GM21786 (cell line): ENCODE results near the gene SIN3A.
"Not testable (repeated sequence)": the region's sequence is repeated elsewhere in the genome, so short reads cannot be mapped to it uniquely, and the experiment has no call there.

Experiments used
- ATAC-seq: cut with Tn5 transposase; IDR thresholded peaks from one replicate; pipeline ENCODE4 v1.9.1; 2021; ENCODE audit not compliant: unreplicated experiment

The SIN3A gene

GRCh38 chr15:75358771-75359536, 92.5 kb downstream of the SIN3A start:
- no peak for ATAC-seq

- ATAC-seq: no peak
These were observed 93.4 kb downstream of the SIN3A start for GRCh38 chr15:75357976-75358673.

DNA sequence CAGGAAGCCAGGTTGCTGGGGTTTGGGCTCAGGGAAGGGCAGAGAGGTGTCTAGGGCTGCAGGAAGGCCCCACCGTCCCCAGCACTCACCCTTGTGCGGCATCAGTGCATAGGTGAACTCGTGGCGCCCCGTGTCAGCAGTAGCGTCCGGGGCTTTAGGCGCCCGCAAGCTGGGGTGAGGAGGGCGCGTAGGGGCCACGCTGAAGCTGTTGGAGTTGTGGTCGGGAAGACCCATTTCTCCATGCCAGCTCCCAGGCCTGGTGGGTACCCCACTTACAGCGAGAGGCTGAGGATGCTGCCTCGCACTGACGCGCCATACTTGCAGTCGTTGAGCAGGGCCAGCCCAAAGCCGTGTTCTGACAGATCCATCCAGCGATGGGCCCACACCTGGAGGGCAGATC, 95.0 kb downstream of the SIN3A start:
- no peak for ATAC-seq

DNA sequence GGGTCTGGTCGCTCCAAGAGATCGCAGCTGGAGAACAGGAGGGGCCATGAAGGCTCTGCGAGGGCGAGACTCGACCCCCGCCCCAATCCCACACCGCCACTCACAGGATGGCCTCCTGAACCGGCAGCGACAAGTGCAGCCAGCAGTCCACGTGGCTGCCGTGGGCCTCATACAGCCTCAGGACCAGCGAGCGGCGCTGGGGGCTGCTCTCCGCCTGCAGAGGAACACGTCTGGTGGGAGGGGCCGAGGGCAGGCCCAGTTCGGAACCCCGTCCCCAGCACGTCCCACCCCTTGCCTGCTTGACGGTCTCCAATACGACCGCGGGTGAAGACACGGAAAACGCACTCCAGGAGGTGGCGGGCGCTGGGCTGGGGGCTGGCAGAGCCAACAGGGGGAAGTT, 95.5 kb downstream of the SIN3A start:
- ATAC-seq: no peak

GRCh38 chr15:75355369-75355768, 96.1 kb downstream of the SIN3A start:
- ATAC-seq: no peak

DNA sequence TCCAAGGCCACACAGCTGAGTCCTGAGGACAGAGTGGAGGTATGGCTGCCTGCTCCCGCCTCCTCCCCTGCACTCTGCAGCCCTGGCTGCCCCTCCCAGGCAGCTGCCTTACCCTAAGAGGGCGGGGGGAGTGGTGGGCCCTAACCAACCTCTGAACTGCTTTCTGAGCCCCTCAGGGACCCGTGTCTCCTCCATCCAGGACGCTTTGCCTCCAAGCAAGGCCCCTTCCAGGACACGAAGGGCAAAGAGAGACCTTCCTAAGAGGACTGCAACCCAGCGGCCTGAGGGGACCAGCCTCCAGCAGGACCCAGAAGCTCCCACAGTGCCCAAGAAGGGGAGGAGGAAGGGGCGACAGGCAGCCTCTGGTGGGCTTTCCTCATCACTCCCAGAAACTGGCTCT, 97.0 kb downstream of the SIN3A start:
- no peak for ATAC-seq

DNA sequence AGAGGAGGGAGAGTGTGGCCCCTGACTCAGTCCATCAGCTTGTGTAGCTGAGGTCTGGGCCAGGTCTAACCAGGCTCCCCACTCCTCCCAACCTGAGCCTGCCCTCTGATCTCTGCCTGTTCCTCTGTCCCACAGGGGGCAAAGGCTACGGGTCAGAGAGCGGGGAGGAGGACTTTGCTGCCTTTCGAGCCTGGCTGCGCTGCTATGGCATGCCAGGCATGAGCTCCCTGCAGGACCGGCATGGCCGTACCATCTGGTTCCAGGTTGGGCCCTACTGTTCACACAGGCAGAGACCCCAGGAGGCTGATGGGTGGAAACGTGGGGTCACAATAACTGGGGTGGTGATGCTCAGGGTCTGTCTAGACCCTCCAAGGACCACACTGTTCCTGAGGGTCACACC, 97.9 kb downstream of the SIN3A start:
- no peak for ATAC-seq

DNA sequence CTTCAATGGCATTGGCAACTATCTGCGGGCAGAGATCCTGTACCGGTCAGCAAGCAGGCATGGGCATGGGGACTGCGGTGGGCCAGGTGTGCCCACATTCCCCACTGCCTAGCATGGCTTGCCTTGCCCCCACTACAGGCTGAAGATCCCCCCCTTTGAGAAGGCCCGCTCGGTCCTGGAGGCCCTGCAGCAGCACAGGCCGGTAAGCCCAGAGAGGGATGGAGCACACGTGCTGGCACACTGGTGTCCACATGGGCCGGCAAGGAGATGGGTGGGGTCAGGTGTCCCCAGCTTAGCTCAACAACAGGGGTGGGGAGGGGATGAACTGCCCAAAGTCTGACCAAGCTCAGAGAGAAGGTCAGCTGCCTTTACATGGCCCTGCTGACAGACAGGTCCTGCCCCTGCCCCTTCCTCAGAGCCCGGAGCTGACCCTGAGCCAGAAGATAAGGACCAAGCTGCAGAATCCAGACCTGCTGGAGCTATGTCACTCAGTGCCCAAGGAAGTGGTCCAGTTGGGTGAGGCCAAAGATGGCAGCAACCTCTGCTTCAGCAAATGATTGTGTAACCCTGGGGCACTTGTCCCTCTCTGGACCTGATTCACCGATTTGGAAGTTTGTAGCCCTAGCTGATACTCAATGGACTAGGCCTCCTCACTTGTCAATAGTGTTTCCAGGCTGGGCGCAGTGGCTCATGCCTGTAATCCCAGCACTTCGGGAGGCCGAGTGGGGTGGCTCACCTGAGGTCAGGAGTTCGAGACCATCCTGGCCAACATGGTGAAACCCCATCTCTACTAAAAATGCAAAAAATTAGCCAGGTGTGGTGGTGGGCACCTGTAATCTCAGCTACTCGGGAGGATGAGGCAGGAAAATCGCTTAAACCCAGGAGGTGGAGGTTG, 99.1 kb downstream of the SIN3A start:
- ATAC-seq: no peak

DNA sequence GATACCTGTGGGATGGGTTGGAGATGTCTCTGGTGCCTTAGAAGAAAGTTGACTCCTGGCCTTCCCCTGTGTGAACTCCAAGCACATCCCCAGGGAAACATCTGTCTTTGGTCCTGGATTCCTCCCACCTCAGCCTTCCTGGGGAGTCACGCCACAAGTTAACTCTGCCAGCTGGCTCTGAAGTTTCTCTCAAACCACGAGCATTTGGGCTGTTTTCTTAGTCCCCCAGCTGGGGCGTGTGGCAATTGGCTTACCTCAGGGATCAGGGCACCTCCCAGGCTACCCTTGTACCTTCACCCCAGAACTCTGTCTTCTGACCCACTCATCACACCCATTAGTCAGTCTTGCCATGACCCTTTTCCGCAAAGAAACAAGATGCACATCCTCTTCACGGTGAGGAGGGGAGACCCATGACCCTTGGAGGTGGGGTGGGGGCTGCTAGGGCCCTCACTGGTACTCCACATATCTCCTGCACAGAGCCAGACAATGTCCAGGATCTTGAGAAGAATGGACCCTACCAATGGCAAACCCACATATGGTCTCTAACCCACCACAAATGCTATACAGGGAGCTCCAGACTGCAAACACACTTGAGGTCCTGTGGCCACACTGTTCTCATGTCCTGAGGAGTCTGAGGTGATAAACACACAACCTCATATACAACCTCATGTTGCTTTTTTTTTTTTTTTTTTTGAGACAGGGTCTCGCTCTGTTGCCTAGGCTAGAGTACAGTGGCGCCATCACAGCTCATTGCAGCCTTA, 100.7 kb downstream of the SIN3A start:
- no peak for ATAC-seq

GRCh38 chr15:75349851-75350588, 101.5 kb downstream of the SIN3A start:
- no peak for ATAC-seq

DNA sequence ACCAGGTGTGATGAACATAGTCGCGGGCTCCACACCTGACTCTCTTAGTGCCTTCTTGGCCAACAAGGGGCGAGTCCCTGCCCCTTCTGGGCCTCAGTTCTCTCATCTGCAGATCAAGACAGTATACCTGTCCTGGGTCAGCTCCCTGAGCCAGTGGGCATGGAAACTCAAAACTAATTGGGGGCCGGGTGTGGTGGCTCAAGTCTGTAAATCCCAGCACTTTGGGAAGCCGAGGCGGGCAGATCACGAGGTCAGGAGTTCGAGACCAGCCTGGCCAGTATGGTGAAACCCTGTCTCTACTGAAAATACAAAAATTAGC, 102.2 kb downstream of the SIN3A start:
- not testable (repeated sequence) for ATAC-seq

DNA sequence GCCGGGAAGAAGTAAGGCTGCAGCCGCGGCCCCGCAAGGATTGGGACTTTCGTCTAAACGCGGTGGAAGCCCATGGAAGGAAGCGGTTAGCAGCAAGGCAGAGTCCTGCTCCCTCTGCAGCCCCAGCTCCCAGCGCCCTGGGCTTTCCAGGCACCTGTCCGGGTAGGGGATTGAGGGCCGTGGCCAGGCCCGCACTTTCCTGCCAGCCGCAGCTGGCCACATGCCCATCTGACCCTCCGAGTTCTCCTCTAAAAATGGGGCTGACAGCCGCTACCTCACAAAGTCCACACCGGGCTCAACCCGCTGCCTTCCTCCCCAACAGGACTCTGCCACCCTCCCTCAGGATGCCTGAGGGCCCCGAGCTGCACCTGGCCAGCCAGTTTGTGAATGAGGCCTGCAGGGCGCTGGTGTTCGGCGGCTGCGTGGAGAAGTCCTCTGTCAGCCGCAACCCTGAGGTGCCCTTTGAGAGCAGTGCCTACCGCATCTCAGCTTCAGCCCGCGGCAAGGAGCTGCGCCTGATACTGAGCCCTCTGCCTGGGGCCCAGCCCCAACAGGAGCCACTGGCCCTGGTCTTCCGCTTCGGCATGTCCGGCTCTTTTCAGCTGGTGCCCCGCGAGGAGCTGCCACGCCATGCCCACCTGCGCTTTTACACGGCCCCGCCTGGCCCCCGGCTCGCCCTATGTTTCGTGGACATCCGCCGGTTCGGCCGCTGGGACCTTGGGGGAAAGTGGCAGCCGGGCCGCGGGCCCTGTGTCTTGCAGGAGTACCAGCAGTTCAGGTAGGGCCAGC, 102.7 kb downstream of the SIN3A start:
- no peak for ATAC-seq

DNA sequence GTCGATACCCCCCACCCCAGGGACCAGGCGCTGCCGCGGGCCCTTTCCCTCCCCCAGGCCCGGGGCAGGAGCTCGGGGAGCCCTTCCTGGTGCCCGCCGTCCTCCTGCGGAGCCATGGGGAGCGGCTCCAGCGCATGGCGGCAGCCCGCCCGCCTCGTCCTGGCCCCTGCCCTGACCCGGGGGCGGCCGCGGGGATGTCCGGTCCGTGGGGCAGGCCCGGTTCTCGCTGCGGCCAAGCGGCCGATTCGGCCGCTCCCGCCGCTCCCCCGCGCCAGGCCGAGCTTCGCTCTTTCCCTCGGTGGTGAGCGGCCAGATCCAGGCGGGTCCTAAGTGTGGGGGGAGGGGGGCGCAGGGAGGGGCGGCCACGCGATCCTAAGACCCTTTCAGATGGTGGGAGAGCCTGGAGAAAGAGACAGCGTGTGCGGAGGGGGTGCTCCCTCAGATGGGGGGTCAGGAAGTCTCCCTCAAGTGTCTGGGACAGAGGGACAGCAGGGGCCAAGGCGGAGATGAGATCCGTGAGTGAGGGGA, 103.4 kb downstream of the SIN3A start:
- no peak for ATAC-seq

DNA sequence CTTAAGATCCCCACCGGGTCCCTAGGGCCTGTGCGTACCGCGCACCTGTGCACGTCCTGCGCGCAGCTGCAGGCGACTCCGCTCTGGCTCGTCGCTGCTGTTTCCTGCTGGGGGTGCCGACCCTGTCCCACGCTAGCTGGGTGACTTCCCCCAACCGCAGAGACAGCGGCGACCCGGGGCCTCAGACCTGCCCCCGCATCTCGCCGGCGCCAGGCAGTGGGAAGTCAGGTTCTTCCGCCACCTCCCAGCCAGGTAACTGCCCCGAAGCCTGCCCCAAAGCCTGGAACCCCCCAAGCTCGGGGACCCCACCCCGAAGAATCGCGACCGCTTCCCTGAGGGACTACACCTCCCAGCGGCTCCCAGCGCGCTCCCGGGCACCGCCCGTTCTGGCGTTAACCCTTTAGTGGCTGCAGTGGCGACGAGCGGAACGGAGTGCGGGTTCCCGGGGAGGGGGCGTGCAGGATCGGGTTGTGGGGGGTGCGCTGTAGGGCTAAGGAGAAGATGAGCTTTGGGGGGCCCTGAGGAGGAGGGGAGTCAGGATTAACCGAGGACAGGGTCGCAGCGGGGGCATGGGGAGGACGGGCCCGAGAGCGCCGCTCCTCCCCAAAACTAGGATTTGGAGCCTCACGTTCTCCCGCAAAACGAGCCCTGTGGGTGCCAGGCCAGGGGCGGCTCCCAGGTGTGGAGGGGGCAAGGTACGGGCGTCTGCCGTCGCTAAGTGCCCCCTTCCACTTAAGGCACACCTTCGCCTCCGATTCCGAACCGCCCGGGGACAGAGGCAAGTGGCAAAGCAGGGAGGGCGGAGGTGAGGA, 104.1 kb downstream of the SIN3A start:
- no peak for ATAC-seq

DNA sequence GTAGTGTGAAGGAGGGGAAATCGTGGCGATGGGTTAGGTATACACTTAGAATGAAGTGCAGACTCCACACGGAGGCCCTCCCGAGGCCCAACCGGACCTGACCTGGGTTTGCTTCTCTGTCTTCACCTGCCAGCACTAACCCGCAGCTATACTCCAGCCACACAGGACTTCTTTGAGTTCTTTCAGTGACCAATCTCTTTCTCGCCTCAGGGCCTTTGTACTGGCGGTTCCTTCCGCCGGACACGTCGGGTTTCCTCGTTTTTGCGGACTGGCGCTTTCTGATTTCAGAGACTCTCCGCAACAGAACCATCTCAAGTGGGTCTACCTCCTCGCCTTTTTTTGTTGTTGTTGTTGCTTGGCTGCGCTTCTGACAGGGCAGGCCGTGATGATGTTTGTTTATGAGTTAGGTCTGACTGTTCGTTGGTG, 104.7 kb downstream of the SIN3A start, which contains the start of gene NEIL1:
NEIL1 (plus strand) TSS at position 244 of the 426 bp plus-strand sequence. CDS start 1,867 bp downstream, outside the sequence.
- no peak for ATAC-seq

DNA sequence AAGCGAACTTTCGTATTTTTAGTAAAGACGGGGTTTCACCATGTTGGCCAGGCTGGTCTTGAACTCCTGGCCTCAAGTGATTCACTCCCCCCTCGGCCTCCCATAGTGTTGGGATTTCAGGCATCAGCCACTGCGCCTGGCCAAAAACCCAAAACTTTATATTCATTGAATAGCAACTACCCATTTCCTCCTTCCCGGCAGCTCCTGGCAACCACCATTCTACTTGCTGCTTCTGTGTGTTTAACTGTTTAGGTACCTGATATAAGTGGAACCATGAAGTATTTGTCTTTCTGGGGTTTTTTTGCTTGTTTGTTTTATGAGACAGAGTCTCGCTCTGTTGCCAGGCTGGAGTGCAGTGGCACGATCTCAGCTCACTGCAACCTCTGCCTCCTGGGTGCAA, 107.5 kb downstream of the SIN3A start:
- ATAC-seq: not testable (repeated sequence)

DNA sequence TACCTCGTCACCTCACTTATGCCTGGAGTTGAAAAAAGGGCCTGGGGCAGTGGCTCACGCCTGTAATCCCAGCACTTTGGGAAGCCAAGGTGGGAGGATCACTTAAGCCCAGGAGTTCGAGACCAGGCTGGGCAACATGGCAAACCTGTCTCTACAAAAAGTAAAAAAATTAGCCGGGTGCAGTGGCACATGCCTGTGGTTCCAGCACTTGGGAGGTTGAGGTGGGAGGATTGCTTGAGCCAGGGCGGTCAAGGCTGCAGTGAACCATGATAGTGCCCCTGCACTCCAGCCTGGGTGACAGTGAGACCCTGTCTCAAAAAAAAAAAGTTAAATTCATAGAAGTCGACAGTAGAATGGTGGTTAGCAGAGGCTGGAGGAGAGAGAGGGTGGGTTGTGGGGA, 109.3 kb downstream of the SIN3A start:
- ATAC-seq: no peak

- ATAC-seq: no peak
These were observed 111.8 kb downstream of the SIN3A start for GRCh38 chr15:75339531-75340240.
